Duodenal mucosa (tissue), 2 donors: ENCODE measurements around the gene PHC2.

Experiments
- H3K27ac ChIP-seq: one replicate; pipeline ENCODE4 v1.7.0; 2013; ENCODE audit warnings: low read depth, low read length
- H3K27me3 ChIP-seq, 2 donors: one replicate each; pipeline ENCODE4 v1.7.0; 2013; ENCODE audit warnings: low read length in 2 of 2, control low read depth in 1 of 2; ENCODE audit not compliant: insufficient read depth in 2 of 2, control insufficient read depth in 1 of 2
- H3K36me3 ChIP-seq, 2 donors: one replicate each; pipeline ENCODE4 v1.7.0; 2013; ENCODE audit warnings: low read length in 2 of 2, control low read depth in 1 of 2; ENCODE audit not compliant: insufficient read depth in 2 of 2, control insufficient read depth in 1 of 2
- H3K4me1 ChIP-seq, 2 donors: one replicate each; pipeline ENCODE4 v1.7.0; 2013; ENCODE audit warnings: low read length in 2 of 2, control low read depth in 1 of 2; ENCODE audit not compliant: insufficient read depth in 2 of 2, control insufficient read depth in 1 of 2
- H3K4me3 ChIP-seq, 2 donors: one replicate each; pipeline ENCODE4 v1.7.0; 2013; ENCODE audit warnings: low read length in 2 of 2, low read depth in 1 of 2
- H3K9ac ChIP-seq, 2 donors: one replicate each; pipeline ENCODE4 v1.7.0; 2013; ENCODE audit warnings: low read length in 2 of 2, low read depth in 1 of 2
- H3K9me3 ChIP-seq, 2 donors: one replicate each; pipeline ENCODE4 v1.7.0; 2013; ENCODE audit warnings: low read length in 2 of 2, control low read depth in 1 of 2; ENCODE audit not compliant: control insufficient read depth in 1 of 2

PHC2 gene

GRCh38 chr1:33275195-33275594, 155.7 kb downstream of the PHC2 start:
- no peak overlapping the region for H3K9ac ChIP-seq

GRCh38 chr1:33274446-33274845, 156.4 kb downstream of the PHC2 start:
- H3K4me3 ChIP-seq: no peak overlapping the region
- no peaks in the 10 kb centered on the region for H3K9me3 ChIP-seq
- no peak overlapping the region for H3K9ac ChIP-seq
- no peaks in the 10 kb centered on the region for H3K4me1 ChIP-seq
- H3K36me3 ChIP-seq: peaks cover 9 to 31% of the 10 kb centered on the region in 2 donors
- H3K27me3 ChIP-seq: no peaks in the 10 kb centered on the region
- H3K27ac ChIP-seq: no peak overlapping the region

More at GRCh38 chr1:33275195-33275594, 155.7 kb downstream of the PHC2 start:
- H3K9me3 ChIP-seq: no peaks in the 10 kb centered on the region
- no peaks in the 10 kb centered on the region for H3K4me1 ChIP-seq
- no peak overlapping the region for H3K4me3 ChIP-seq
- no peak overlapping the region for H3K27ac ChIP-seq
- no peaks in the 10 kb centered on the region for H3K27me3 ChIP-seq
- peaks cover 5 to 31% of the 10 kb centered on the region in 2 donors for H3K36me3 ChIP-seq

GRCh38 chr1:33273961-33274371, 156.9 kb downstream of the PHC2 start:
- no peaks in the 10 kb centered on the region for H3K9me3 ChIP-seq
- no peak overlapping the region for H3K27ac ChIP-seq
- H3K4me3 ChIP-seq: no peak overlapping the region
- no peaks in the 10 kb centered on the region for H3K4me1 ChIP-seq
- peaks cover 9 to 31% of the 10 kb centered on the region in 2 donors for H3K36me3 ChIP-seq
- no peak overlapping the region for H3K9ac ChIP-seq
- H3K27me3 ChIP-seq: no peaks in the 10 kb centered on the region
